Lower leg skin (tissue), 4 donors: ENCODE data around the gene C17orf58. TPM values are rescaled to one million over a fixed set of nuclear protein-coding genes. Genes with fewer than 3 reads are reported as not detected.
"Not testable (repeated sequence)": the region's sequence is repeated elsewhere in the genome, so short reads cannot be mapped to it uniquely, and the experiment has no call there.

Experiments used
- DNase-seq, 2 donors: peaks; one replicate each; pipeline ENCODE4 v3.0.0-alpha.2; 2019; ENCODE audit warnings: low spot score in 2 of 2
- H3K4me3 ChIP-seq: fragments of 200-600 bp; sonication (generic); 2 replicates; pipeline ENCODE4 v1.5.1; 2017; ENCODE audit warnings: mild to moderate bottlenecking, low read depth; ENCODE audit not compliant: poor library complexity, severe bottlenecking
- POLR2A ChIP-seq, 2 donors: fragments of 450-650 bp; IDR thresholded peaks; one replicate each; pipeline ENCODE4 v1.6.1; 2016 to 2017; ENCODE audit warnings: antibody characterized with exemption in 2 of 2, mild to moderate bottlenecking in 1 of 2, moderate library complexity in 1 of 2
- WGBS, 2 donors: methylation state at CpG; one replicate each; pipeline ENCODE4 v1.1.5; 2018; 5-methylcytosine and 5-hydroxymethylcytosine counted together
- intact Hi-C: fragments of 100-400 bp; cut with DNase I; formaldehyde crosslinking; loops from one replicate; pipeline ENCODE4 v1.15.0; 2023; ENCODE audit warnings: low total_unique reads
- total RNA-seq, 4 donors: library from RNA; depleted of rRNA; stranded (reverse); fragments of >200 nt; gene quantifications; one replicate each; pipeline ENCODE4 v1.1.0, GENCODE V29; 2016
- TF ChIP-seq, protein P1 (sequence below), 3 donors: fragments of 450-650 bp; IDR thresholded peaks; one replicate each; pipeline ENCODE4 v1.5.1; 2016; ENCODE audit warnings: antibody characterized with exemption in 3 of 3, mild to moderate bottlenecking in 3 of 3, moderate library complexity in 2 of 3

C17orf58 gene
- total RNA-seq, 4 donors from 2014 or later = 4.8 to 9.8 (median 6.8) TPM

DNA sequence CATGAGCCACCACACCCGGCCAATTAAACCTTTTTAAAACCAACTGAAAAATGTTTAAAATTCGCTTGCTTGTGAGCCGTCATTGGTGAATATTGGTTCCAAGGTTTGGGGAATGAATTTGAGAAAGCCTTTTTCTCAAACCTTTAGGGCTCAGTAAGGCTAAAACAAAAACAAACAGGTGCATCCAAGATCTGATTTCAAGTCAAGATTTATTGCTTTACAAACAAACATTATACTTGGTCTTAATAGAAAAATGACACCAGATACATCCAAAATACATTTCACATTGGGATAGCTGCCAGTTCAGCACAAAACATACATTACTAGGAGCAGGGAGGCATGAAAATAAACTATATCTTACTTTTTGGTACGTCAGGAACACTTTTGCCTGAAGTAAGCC lies 5.4 kb downstream of the C17orf58 start:
- intact Hi-C loops = no loop called here
- no peak for DNase-seq
- 97% methylated on average over 4 of the region's 4 CpGs for WGBS, 2 donors

DNA sequence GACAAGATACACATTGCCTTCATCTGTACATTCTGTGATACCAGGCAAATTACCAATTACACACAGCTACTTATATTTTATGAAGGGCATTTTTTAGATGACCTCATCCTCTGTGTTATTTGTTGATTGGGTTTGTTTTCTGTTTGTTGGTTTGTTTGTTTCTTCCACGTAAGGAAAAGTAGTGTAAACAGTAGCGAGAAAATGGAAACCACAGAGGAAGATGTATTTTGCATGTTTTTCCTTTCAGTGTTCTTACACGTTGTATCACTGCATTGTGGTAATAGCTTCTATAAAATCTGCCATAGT lies 12.9 kb downstream of the C17orf58 start:
- 89 to 90% methylated on average over 3 of the region's 3 CpGs for WGBS, 2 donors
- no peak overlapping the region for H3K4me3 ChIP-seq
- intact Hi-C loops = no loop called here
- no peak for DNase-seq
- no peak for TF ChIP-seq POLR2A (IDR thresholded peaks at IDR 0.05)
- TF ChIP-seq, protein P1, sequence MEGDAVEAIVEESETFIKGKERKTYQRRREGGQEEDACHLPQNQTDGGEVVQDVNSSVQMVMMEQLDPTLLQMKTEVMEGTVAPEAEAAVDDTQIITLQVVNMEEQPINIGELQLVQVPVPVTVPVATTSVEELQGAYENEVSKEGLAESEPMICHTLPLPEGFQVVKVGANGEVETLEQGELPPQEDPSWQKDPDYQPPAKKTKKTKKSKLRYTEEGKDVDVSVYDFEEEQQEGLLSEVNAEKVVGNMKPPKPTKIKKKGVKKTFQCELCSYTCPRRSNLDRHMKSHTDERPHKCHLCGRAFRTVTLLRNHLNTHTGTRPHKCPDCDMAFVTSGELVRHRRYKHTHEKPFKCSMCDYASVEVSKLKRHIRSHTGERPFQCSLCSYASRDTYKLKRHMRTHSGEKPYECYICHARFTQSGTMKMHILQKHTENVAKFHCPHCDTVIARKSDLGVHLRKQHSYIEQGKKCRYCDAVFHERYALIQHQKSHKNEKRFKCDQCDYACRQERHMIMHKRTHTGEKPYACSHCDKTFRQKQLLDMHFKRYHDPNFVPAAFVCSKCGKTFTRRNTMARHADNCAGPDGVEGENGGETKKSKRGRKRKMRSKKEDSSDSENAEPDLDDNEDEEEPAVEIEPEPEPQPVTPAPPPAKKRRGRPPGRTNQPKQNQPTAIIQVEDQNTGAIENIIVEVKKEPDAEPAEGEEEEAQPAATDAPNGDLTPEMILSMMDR (IDR thresholded peaks at IDR 0.05) = no peak

More for the DNA sequence above, 5.4 kb downstream of the C17orf58 start:
- no peak overlapping the region for H3K4me3 ChIP-seq
- no peak for TF ChIP-seq POLR2A (IDR thresholded peaks at IDR 0.05)
- TF ChIP-seq, protein P1 (IDR thresholded peaks at IDR 0.05) = no peak

DNA sequence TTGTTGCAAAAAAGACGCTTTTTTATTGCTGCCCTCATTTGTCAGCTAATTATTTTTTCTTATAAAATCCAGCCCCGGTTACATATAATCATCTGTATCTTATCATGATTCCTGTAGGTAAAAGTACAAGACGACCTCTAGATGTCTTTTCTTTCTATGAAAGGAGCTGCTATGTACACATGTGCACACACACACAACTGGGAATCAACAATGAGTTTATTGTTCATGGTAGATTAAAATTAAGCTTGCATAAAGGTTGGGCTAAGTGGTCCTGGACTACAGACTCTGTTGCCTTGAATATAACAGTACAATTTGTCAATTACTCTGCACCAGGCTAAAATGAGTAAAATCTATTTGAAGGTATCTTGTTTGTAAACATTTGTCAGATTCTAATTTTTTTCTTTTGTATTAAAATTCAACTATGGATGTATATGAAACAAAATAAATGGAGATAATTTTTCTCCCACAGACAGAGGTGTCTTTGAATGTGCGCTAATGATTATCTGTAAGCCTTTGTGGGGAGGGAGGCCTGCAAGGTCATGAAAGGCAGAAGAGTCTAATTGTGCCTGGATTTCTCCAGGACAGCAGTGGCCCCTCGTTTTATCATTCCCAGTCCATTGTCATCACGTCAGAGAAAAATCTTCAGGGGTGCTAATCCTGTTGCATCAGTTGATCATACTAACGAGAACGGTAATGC lies 13.4 kb downstream of the C17orf58 start:
- no peak for TF ChIP-seq POLR2A (IDR thresholded peaks at IDR 0.05)
- TF ChIP-seq, protein P1 (IDR thresholded peaks at IDR 0.05) = no peak
- WGBS, 2 donors = 83 to 84% methylated on average over 8 of the region's 8 CpGs
- intact Hi-C loops = no loop called here
- no peak overlapping the region for H3K4me3 ChIP-seq
- DNase-seq = no peak

DNA sequence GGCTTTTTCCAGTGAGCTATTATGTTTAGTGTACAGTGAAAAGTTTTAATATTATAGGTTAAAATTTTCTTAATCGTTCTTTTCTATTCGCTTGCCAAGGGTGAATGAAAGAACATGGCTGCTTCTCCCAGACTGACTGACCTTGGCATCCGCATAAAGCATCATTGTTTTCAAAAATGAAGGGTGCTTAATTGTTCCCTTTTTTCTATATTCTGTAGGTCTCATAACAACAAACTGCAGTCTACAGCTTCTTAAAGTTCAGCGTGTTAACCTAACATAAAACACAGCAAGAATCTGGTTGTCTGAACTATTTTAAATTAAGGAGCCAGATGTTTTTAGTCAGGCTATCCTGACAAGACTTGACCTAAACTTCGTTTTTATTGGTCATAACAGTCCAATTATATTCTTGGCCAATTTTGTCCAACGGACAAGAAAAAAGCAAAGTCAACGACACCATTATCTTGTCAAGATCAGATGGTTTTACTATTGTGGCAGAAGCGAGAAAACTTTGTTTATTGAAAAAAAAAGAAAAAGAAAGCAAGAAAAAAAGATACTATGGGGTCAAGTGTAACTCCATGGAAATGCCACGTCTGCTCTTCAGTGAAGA lies 14.1 kb downstream of the C17orf58 start:
- no peak overlapping the region for H3K4me3 ChIP-seq
- intact Hi-C loops = no loop called here
- DNase-seq = no peak
- TF ChIP-seq, protein P1 (IDR thresholded peaks at IDR 0.05) = no peak
- TF ChIP-seq POLR2A (IDR thresholded peaks at IDR 0.05) = no peak
- 67 to 75% methylated on average over 9 of the region's 9 CpGs for WGBS, 2 donors

DNA sequence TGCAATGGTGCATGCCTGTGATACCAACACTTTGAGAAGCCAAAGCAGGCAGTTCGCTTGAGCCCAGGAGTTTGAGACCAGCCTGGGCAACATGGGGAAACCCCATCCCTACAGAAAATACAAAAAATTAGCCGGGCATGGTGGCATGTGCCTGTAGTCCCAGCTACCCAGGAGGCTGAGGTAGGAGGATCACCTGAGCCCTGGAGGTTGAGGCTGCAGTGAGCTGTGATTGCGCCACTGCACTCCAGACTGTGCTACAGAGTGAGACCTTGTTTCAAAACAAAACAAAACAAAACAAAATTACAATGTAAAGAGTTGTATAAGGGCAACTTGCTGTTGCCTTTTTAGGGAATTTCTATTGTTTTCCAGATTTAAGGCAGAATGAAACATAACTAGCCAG lies 15.4 kb downstream of the C17orf58 start:
- 62 to 67% methylated on average over 3 of the region's 3 CpGs for WGBS, 2 donors
- DNase-seq, intact Hi-C loops, H3K4me3 ChIP-seq: not testable (repeated sequence)

DNA sequence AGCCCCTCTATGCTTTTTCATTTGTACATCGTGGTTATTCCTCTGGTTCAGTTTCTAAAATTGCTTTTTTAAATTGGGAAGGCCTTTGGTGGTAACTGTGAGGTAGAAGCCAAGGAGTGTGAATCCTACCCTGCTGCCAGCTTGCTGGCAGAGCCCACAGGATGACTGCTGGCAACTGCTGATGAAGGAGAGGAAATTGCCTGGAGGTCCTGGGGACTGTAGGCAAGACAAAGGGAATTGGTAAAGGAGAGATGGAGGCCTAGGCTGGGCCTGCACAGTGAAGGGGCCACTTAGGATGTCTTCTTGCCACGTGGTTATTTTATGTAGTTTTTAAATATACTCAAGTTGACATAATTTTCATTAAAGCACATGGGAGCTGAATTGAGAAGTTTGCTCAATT lies 15.8 kb downstream of the C17orf58 start:
- WGBS, 2 donors = 93% methylated on average over 2 of the region's 2 CpGs
- intact Hi-C loops = no loop called here
- H3K4me3 ChIP-seq = no peak overlapping the region
- TF ChIP-seq POLR2A (IDR thresholded peaks at IDR 0.05) = no peak
- TF ChIP-seq, protein P1 (IDR thresholded peaks at IDR 0.05) = no peak
- no peak for DNase-seq

DNA sequence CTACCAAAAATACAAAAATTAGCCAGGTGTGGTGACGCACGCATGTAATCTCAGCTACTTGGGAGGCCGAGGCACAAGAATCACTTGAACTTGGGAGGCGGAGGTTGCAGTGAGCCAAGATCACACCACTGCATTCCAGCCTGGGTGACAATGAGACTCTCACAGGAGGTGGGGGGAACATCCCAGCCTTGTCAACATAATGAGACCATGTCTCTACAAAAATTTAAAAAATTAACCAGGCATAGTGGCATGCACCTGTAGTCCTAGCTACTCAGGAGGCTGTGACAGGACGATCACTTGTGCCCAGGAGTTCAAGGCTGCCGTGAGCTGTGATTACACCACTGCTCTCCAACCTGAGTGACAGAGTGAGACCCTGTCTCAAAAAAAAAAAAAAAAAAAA lies 20.0 kb downstream of the C17orf58 start:
- H3K4me3 ChIP-seq, DNase-seq, intact Hi-C loops: not testable (repeated sequence)
- WGBS, 2 donors = 96% methylated on average over 6 of the region's 6 CpGs
